ENCODE data around the gene ENG. TPM values are rescaled to one million over a fixed set of nuclear protein-coding genes. Genes with fewer than 3 reads are reported as not detected.
A peak's percentile ranks its signal among the peaks of the same experiment; 100 is the strongest.
"Not testable (repeated sequence)": the region's sequence is repeated elsewhere in the genome, so short reads cannot be mapped to it uniquely, and the experiment has no call there.

Gene ENG
- total RNA-seq, 1 donor from 2014 or later = 2.4 TPM

- no peak for DNase-seq (ENCODE audit: low read depth)
- Histone ChIP-seq H3K36me3 (ENCODE audit: control insufficient read depth, insufficient read depth, low read length) (peaks cover 5% of the 10 kb centered on the region), H3K27me3 (ENCODE audit: control insufficient read depth, insufficient read depth, low read length) (no peaks in the 10 kb centered on the region), H3K4me3 (ENCODE audit: low read depth, low read length) (no peak overlapping the region)
- no peak for TF ChIP-seq CTCF (IDR thresholded peaks at IDR 0.05; ENCODE audit: insufficient read depth, low read length, severe bottlenecking)
- no peak for FAIRE-seq
Measured at GRCh38 chr9:127873223-127873691, 18.8 kb upstream of the ENG start.

GRCh38 chr9:127872369-127873222, 18.1 kb upstream of the ENG start:
- peaks cover 7% of the 10 kb centered on the region for H3K36me3 ChIP-seq (ENCODE audit: control insufficient read depth, insufficient read depth, low read length)
- DNase-seq (ENCODE audit: low read depth) = no peak
- H3K27me3 ChIP-seq (ENCODE audit: control insufficient read depth, insufficient read depth, low read length) = no peaks in the 10 kb centered on the region
- H3K4me3 ChIP-seq (ENCODE audit: low read depth, low read length) = no peak overlapping the region
- no peak for FAIRE-seq
- no peak for TF ChIP-seq CTCF (IDR thresholded peaks at IDR 0.05; ENCODE audit: insufficient read depth, low read length, severe bottlenecking)

GRCh38 chr9:127871531-127871930, 17.1 kb upstream of the ENG start:
- no peak for DNase-seq (ENCODE audit: low read depth)
- no peak for TF ChIP-seq CTCF (IDR thresholded peaks at IDR 0.05; ENCODE audit: insufficient read depth, low read length, severe bottlenecking)
- no peak for FAIRE-seq
- Histone ChIP-seq H3K36me3 (ENCODE audit: control insufficient read depth, insufficient read depth, low read length) (peaks cover 8% of the 10 kb centered on the region), H3K4me3 (ENCODE audit: low read depth, low read length) (no peak overlapping the region), H3K27me3 (ENCODE audit: control insufficient read depth, insufficient read depth, low read length) (no peaks in the 10 kb centered on the region)

- Histone ChIP-seq H3K36me3 (ENCODE audit: control insufficient read depth, insufficient read depth, low read length) (peaks cover 8% of the 10 kb centered on the region), H3K27me3 (ENCODE audit: control insufficient read depth, insufficient read depth, low read length) (no peaks in the 10 kb centered on the region), H3K4me3 (ENCODE audit: low read depth, low read length) (no peak overlapping the region)
- no peak for DNase-seq (ENCODE audit: low read depth)
- no peak for FAIRE-seq
- TF ChIP-seq CTCF (IDR thresholded peaks at IDR 0.05; ENCODE audit: insufficient read depth, low read length, severe bottlenecking) = no peak
Measured at GRCh38 chr9:127870887-127871286, 16.4 kb upstream of the ENG start.

- not testable (repeated sequence) for FAIRE-seq; H3K4me3 ChIP-seq (ENCODE audit: low read depth, low read length); H3K36me3 ChIP-seq (ENCODE audit: control insufficient read depth, insufficient read depth, low read length); DNase-seq (ENCODE audit: low read depth); H3K27me3 ChIP-seq (ENCODE audit: control insufficient read depth, insufficient read depth, low read length)
Measured at GRCh38 chr9:127870153-127870491, 15.7 kb upstream of the ENG start.

- FAIRE-seq = no peak
Measured at GRCh38 chr9:127869310-127870152, 15.1 kb upstream of the ENG start.

More at GRCh38 chr9:127869310-127870152, 15.1 kb upstream of the ENG start:
- H3K36me3 ChIP-seq (ENCODE audit: control insufficient read depth, insufficient read depth, low read length) = peaks cover 8% of the 10 kb centered on the region
- peak; percentile 93 for TF ChIP-seq CTCF (IDR thresholded peaks at IDR 0.05; ENCODE audit: insufficient read depth, low read length, severe bottlenecking)
- H3K4me3 ChIP-seq (ENCODE audit: low read depth, low read length) = no peak overlapping the region
- H3K27me3 ChIP-seq (ENCODE audit: control insufficient read depth, insufficient read depth, low read length) = no peaks in the 10 kb centered on the region
- DNase-seq (ENCODE audit: low read depth) = peak; percentile 54

Measured in bronchial epithelial cell (primary cell).